HEK293 (cell line): ENCODE measurements around the gene AGBL2.

Experiments
- BCL6B ChIP-seq: fragments of 450-650 bp; formaldehyde crosslinking; IDR thresholded peaks from 2 replicates; pipeline ENCODE4 v1.5.1; 2017; ENCODE audit warnings: missing biosample characterization, missing genetic modification characterization
- CTCF ChIP-seq: fragments of 450-650 bp; formaldehyde crosslinking; IDR thresholded peaks from 2 replicates; pipeline ENCODE4 v1.5.1; 2016; ENCODE audit warnings: missing biosample characterization, missing genetic modification characterization
- INSM2 ChIP-seq: fragments of 450-650 bp; formaldehyde crosslinking; IDR thresholded peaks from 2 replicates; pipeline ENCODE4 v1.5.1; 2016; ENCODE audit warnings: missing biosample characterization, missing genetic modification characterization
- RBAK ChIP-seq: fragments of 450-650 bp; formaldehyde crosslinking; IDR thresholded peaks from 2 replicates; pipeline ENCODE4 v1.5.1; 2016; ENCODE audit warnings: missing biosample characterization, missing genetic modification characterization
- ZNF146 ChIP-seq: fragments of 450-650 bp; formaldehyde crosslinking; IDR thresholded peaks from 2 replicates; pipeline ENCODE4 v1.5.1; 2016; ENCODE audit warnings: missing biosample characterization, missing genetic modification characterization
- ZNF157 ChIP-seq: fragments of 450-650 bp; formaldehyde crosslinking; IDR thresholded peaks from 2 replicates; pipeline ENCODE4 v1.5.1; 2016; ENCODE audit warnings: missing biosample characterization, missing genetic modification characterization
- ZNF211 ChIP-seq: fragments of 450-650 bp; formaldehyde crosslinking; IDR thresholded peaks from 2 replicates; pipeline ENCODE4 v1.5.1; 2016; ENCODE audit warnings: low read depth, missing biosample characterization, missing genetic modification characterization
- ZNF366 ChIP-seq: fragments of 450-650 bp; formaldehyde crosslinking; conservative IDR thresholded peaks from 2 replicates; pipeline ENCODE4 v1.5.1; 2016; ENCODE audit warnings: missing biosample characterization, missing genetic modification characterization
- ZNF398 ChIP-seq: fragments of 450-650 bp; formaldehyde crosslinking; IDR thresholded peaks from 2 replicates; pipeline ENCODE4 v1.5.1; 2017; ENCODE audit warnings: missing biosample characterization, missing genetic modification characterization
- ZNF629 ChIP-seq: fragments of 450-650 bp; formaldehyde crosslinking; IDR thresholded peaks from 2 replicates; pipeline ENCODE4 v1.5.1; 2017; ENCODE audit warnings: missing biosample characterization, missing genetic modification characterization
- TF ChIP-seq, protein P1 (sequence below): fragments of 450-650 bp; IDR thresholded peaks from 2 replicates; pipeline ENCODE4 v1.5.1; 2018; ENCODE audit warnings: missing biosample characterization, missing genetic modification characterization
- TF ChIP-seq, protein P2 (sequence below): fragments of 450-650 bp; formaldehyde crosslinking; IDR thresholded peaks from 2 replicates; pipeline ENCODE4 v1.5.1; 2017; ENCODE audit warnings: missing biosample characterization, mild to moderate bottlenecking, missing genetic modification characterization, moderate library complexity
- TF ChIP-seq, protein P3 (sequence below): fragments of 450-650 bp; formaldehyde crosslinking; IDR thresholded peaks from 2 replicates; pipeline ENCODE4 v1.5.1; 2016; ENCODE audit warnings: missing biosample characterization, missing genetic modification characterization

- TF ChIP-seq RBAK (tag by site-specific recombination) (no peak), CTCF (tag by site-specific recombination) (no peak), ZNF146 (tag by site-specific recombination) (no peak), ZNF398 (no peak), ZNF366 (tag by site-specific recombination) (no peak), ZNF157 (no peak), ZNF211 (tag by site-specific recombination) (no peak), BCL6B (tag by site-specific recombination) (no peak), ZNF629 (tag by site-specific recombination) (no peak), INSM2 (tag by site-specific recombination) (no peak)
- TF ChIP-seq, protein P1, sequence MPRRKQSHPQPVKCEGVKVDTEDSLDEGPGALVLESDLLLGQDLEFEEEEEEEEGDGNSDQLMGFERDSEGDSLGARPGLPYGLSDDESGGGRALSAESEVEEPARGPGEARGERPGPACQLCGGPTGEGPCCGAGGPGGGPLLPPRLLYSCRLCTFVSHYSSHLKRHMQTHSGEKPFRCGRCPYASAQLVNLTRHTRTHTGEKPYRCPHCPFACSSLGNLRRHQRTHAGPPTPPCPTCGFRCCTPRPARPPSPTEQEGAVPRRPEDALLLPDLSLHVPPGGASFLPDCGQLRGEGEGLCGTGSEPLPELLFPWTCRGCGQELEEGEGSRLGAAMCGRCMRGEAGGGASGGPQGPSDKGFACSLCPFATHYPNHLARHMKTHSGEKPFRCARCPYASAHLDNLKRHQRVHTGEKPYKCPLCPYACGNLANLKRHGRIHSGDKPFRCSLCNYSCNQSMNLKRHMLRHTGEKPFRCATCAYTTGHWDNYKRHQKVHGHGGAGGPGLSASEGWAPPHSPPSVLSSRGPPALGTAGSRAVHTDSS (tag by site-specific recombination), result no peak
- TF ChIP-seq, protein P2, sequence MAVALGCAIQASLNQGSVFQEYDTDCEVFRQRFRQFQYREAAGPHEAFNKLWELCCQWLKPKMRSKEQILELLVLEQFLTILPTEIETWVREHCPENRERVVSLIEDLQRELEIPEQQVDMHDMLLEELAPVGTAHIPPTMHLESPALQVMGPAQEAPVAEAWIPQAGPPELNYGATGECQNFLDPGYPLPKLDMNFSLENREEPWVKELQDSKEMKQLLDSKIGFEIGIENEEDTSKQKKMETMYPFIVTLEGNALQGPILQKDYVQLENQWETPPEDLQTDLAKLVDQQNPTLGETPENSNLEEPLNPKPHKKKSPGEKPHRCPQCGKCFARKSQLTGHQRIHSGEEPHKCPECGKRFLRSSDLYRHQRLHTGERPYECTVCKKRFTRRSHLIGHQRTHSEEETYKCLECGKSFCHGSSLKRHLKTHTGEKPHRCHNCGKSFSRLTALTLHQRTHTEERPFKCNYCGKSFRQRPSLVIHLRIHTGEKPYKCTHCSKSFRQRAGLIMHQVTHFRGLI (tag by site-specific recombination), result no peak
- TF ChIP-seq, protein P3, sequence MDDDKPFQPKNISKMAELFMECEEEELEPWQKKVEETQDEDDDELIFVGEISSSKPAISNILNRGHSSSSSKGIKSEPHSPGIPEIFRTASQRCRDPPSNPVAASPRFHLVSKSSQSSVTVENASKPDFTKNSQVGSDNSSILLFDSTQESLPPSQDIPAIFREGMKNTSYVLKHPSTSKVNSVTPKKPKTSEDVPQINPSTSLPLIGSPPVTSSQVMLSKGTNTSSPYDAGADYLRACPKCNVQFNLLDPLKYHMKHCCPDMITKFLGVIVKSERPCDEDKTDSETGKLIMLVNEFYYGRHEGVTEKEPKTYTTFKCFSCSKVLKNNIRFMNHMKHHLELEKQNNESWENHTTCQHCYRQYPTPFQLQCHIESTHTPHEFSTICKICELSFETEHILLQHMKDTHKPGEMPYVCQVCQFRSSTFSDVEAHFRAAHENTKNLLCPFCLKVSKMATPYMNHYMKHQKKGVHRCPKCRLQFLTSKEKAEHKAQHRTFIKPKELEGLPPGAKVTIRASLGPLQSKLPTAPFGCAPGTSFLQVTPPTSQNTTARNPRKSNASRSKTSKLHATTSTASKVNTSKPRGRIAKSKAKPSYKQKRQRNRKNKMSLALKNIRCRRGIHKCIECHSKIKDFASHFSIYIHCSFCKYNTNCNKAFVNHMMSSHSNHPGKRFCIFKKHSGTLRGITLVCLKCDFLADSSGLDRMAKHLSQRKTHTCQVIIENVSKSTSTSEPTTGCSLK (tag by site-specific recombination), result no peak
Observed at GRCh38 chr11:47711816-47712215, 3.4 kb downstream of the AGBL2 start.
